Activated T-cell treated with anti-CD3 and anti-CD28 coated beads for 1 hour (primary cell): ENCODE results near the gene PRKAR1A.

ENCODE experiments used
- DNase-seq: peaks from one replicate; pipeline ENCODE4 v3.0.0-alpha.2; 2020; ENCODE audit warnings: low read depth

PRKAR1A gene

DNA sequence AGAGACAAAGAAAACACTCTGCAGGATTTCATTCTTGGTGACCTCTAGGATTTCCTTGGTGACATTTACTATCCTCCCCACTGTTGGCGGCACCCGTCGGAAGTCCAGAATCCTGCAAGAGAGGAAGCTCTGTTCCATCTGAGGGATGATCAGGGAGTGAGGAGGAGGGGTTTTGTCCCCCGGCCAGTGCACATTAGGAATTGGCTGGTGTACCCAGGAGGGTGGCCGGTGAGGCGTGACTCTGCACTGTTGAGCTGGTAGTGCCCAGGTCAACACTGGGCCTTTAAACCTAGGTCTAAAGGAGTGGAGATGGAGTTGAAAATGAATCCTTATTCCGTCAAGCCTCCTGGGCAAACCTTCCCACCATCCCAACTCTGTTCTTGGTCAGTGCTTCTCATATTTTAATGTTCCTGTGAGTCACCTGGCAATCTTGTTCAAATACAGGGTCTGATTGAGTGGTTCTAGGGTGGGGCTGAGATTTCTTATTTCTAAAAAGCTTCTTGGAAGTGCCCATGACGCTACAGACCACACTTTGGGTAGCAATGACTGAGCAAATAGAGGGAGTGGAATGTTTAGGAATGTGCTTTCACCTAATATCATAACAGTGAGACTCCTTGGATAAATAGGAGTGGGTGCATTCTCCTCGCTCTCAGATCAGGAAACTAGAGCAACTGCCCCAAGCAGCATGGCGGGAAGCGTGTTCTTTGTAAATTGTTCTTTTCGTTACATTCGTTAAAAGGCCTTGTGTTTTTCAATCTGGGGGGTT lies 30.7 kb downstream of the PRKAR1A start:
- DNase-seq: no peak

DNA sequence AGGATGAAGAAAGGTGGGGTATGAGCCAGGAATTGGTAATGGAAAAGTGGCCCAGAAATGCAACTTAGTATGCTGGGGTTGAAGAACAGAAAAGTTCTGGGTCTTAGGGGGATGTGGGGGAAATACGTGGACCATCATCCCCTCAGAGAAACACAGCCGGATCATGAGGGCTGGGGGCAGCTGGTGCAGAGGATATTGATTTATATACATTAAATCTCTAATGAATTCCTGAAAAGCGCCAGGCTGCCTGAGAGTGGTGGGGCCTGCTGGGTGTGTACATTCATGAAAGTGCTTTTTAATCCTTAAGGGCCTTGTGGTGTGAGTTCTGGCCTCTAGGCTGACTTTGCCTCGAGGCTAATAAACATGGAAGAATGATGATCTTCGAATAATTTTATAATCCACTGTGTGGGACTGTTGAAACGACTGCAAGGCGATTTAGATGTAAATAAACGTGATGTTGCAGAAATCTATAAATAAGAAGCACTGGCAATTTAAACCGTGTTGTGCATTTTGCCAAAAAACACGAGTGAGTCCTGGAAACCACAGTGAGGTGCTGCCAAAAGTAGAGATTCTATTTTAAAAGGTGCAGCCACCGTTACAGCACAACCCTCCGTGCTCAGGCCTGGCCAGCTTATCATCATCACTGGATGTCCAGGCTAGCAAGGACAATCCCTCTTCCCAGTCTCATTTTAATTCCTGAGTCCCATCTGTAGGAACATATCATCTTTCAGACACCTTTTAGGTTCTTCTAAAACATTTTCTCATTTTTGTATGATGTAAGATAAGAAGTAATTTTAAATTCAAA lies 32.1 kb downstream of the PRKAR1A start:
- DNase-seq: no peak

DNA sequence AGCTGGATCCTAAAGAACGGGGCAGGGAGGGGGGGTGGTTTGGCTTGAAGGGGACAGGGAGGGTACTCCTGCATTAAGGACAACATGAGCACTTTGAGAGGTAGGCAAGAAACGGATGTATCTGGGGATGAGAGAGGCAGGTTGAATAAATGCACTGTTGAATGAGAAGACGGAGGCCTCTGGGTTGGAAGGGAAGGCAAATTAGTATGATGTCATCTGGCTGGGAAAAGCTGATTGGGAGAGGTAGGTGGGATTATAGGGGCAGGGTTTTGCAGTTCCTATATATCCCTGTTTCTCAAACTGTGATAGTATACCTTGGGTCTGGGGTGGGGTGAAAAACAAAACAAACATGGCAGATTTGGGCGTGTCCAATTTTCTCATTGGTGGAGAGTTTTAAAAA lies 44.3 kb downstream of the PRKAR1A start:
- DNase-seq: no peak

DNA sequence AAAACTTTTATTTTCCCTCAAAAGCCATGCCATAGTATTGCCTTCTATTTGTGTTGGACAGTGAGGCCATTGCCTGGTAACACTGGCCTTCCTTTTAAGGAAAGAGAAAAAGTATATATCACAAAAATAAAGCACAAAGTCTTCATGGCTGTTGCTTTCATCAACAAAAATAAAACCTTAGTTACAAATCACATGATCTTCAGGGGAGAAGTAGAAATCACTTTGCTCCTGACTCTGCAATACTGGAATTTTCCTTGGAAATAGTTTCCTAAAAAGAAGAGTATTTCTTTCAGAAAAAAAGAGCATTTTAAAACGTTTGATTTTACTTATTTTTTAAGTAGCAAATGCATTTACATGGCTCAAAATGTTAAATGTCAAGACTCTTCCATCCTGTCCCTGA lies 47.1 kb downstream of the PRKAR1A start:
- no peak for DNase-seq

DNA sequence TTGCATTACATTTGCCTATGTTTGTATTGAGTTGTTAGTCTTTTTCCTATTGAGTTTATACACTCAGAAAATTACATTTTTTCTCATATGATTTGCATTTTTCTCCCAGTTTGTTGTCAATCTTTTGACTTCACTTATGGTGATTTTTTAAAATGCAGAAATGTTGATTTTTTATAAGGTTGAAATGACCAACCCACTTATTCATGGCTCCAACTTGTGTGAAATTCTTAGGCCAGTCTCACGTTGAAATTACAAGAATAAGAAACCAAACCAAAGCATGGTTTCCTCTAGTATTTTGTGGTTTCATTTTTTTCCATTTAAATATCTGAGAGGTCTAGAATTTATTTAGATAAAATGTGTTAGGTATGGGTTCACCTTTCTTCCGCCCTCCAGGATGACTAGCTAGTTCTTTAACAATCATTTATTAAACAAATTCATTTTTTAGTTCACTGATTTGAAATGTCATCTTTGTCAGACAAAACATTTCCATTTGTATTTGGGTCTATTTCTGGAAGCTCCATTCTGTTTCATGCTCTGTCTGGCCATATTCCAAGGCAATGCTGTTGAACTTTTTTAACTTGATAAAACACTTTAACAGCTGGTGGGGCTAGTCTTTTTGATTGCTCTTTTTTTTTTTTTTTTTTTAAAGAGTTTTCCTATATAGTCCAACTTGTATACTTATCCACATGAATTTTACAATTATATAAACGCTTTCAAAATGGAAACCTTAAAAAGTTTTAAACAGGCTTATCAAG lies 48.9 kb downstream of the PRKAR1A start:
- DNase-seq: no peak

DNA sequence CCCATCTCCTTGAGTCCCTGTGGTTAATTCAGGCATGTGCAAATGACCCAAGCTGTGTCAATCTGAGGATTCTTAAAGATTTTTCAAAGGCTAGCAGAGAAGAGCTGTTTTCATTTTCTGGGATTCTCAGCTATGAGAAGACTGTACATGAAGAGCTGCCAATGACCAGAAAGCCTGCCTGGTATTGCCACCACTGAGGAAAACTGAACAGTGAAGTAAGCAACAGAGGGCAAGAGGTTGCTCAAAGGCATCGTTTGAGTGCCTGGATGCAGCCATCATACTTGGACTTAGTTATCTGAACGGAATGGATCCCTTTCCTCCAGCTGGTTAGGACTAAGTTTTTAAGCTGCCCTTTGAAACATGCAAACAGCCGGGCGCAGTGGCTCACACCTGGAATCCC lies 50.5 kb downstream of the PRKAR1A start:
- DNase-seq: no peak

DNA sequence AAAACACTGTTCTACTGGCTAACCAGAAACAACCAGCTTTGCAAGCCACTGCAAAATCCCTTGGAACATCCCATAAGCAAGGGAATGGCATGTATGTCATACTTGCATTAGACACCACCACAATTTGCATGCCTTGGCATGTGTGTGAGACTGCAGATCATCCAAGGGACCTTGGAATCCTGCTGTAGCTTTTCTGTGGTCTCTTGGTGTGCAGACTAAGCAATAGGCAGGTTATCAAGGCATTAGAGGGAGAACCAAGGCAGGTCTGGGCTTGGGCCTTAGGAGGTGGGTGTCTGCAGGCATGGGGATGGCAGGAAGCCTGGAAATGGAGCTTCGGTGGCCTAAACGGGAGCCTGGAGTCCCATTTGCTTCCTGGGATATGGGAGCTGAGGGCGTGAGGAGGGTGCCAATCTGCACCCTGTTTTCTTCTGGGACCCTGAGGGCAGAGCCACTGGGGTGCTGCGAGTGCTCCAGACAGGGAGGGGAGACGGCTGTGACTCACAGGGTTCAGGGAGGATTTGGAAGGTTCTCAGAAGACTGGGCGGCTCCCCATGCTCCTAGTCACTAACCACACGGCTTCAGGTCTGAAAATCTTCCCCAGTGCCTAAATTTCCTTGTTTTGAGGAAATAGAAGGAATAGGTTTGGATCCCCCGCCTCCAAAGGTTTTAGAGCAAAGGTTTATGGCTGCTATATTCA lies 52.3 kb downstream of the PRKAR1A start:
- no peak for DNase-seq

DNA sequence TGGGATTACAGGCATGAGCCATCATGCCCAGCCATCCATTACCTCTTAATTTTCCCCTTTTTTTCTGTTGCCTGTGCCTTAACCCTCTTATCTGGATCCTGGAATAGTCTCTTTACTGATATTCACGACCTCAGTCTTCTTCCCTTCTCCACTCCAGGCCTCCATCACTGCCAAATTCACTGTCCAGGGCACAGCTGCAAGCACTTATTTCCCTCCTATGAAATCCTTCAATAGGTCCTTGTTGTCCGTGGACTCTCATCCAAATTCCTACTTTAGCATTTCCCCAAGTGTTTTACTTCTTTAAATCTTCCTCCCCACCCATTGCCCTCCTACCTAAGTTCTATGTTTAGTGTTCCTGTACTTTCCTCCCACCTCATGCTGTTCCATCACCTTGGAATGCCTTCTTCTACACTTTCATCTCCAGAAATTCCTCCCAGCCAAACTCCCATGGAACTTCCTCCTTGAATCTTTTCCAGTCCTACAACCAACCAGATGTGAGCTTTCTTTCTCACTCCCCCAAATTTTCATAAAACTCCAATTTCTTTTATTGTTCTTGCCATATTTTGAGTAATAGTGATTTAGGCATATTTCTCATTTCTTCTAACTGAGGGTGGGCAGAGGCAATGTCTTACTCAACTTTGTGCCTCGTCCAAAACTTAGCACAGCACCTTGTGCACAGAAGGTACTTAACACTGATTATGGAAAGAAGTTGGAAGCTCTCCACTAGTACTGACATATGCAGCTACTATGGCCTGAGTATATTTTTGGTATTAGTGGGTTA lies 53.6 kb downstream of the PRKAR1A start:
- DNase-seq: no peak

DNA sequence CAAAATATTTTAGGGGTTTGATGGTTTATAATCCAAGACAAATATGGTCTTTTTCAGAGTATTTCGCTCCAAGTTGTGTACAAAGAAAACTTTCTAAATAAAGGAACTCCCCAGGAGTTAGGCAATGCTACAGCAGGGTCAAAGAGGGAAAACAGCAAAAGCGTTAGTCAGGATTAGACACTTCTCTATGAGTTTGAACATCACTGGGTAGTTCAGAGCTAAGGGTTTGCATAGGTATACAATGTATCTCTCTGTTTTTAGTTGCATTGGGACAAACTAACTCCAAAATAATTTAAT lies 54.2 kb downstream of the PRKAR1A start:
- no peak for DNase-seq

DNA sequence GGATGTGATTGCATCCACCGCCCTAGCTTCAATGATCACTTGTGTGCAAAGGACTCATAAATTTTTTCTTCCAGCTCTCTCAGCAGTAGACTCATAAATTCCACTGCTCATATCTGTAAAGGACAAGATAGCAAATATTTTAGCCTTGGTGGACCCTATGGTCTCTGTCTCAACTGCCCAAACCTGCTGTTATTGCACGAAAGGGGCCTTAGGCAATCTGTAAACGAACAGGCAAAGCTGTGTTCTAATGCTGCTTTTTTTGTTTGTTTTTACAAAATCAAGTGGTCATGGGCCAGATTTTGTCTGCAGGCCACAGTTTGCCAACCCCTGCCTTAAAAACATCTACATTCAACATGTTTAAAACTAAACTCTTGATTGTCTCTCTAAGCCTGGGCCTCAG lies 54.8 kb downstream of the PRKAR1A start:
- no peak for DNase-seq

DNA sequence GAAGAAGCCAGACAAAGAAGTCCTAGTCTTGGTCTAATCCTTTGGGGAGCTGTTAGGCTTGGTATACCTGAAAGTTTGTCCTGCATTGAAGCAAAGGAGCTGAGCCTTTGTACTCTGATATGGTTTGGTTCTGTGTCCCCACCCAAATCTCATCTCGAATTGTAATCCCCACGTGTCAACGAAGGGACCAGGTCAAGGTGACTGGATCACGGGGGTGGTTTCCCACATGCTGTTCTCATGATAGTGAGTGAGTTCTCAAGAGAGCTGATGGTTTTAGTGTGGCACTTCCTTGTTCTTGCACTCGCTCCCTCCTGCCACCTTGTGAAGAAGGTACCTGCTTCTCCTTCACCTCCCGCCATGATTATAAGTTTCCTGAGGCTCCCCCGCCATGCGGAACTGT lies 55.4 kb downstream of the PRKAR1A start:
- no peak for DNase-seq

DNA sequence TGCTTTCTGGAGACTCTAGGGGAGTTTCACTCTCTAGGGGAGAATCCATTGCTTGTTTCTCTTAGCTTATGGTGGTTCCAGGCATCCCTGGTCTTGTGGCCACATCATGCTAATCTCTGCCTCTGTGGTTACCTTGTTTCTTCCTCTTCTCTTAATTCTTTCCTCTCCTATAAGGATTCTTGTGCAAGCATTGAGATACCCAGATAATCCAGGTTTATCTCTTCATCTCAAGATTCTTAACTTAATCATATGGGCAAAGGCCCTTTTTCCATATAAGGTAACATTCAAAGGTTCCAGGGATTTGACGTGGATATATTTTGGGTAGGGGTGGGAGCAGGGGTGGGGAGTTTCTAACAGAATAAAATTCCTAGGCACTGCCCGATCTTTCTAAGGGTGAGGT lies 56.4 kb downstream of the PRKAR1A start:
- DNase-seq: no peak

DNA sequence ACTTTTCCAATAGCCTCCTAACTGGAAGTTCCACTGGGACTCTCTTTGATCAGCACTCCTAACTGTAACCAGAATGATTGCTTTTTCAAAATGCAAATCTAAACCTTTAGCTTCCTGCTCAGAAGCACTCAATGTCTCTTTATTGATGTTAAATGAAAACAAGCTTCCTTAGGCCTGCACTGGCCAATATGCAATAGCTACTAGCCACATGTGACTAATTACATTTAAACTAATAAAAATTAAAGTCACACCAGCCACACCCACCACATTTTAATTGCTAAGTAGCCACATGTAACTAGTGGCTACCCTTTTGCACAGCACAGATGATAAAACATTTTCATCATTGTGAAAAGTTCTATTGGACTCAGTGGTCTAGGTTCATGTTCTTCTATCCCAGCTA lies 57.1 kb downstream of the PRKAR1A start:
- DNase-seq: no peak

DNA sequence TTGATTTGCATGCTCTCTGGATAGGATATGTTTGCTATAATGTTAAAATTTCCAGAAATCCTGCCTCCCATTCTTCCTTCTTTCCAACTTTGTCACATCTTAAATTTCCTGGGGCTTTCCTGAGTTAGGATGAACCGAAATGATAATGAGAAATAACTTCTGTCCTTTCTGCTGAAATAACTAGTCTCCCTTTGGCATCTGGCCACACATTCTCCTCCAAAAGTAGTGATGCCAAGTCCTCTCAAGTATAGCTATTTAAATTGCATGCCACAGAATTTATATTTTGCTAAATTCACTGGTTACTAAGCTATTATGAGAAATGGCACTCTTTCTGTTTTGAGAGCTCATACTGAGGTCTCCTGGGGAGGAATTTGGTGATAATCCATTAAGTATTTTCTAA lies 58.3 kb downstream of the PRKAR1A start:
- DNase-seq: no peak

DNA sequence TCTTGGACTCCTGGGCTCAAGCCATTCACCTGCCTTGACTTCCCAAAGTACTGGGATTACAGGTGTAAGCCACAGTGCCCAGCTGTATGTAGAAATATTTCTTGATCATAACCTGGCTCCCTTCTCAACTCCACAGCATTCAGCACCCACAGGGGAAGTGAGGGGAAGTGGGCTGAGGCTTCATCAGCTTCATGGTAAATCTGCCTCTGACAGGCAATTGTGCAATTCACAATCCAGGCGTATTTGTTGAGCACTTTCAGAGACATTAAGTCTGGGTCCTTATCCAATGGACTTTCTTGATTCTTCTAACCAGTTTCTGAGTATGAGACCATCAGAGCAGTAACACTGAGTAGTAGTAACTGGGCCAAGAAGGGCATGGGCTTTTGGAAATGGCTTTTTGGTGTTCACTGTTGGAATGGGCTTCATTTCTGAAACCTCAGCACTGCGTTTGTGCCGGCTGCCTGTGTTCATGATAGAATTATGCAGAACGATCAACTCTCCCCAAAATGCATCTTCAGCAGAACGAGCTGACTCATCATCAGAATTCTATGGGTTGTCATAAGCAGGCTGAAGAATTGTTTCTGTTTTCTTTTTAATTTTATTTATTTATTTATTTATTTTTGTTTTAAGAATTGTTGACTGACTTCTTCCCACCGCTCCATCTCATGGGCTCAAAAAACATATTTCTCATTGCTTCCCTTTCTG lies 60.1 kb downstream of the PRKAR1A start:
- DNase-seq: no peak

DNA sequence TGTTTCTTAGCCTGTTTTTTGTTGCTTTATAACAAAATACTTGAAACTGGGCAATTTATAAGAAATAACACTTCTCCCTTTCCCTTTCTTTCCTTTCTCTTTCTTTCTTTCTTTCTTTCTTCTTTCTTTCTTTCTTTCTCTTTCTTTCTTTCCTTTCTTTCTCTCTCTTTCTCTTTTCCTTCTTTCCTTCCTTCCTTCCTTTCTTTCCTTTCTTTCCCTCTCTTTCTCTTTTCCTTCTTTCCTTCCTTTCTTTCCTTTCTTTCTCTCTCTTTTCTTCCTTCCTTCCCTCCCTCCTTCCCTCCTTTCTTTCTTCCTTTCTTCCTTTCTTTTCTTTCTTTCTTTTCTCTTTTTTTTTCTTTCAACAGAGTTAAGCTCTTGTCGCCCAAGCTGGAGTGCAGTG lies 61.1 kb downstream of the PRKAR1A start:
- no peak for DNase-seq

DNA sequence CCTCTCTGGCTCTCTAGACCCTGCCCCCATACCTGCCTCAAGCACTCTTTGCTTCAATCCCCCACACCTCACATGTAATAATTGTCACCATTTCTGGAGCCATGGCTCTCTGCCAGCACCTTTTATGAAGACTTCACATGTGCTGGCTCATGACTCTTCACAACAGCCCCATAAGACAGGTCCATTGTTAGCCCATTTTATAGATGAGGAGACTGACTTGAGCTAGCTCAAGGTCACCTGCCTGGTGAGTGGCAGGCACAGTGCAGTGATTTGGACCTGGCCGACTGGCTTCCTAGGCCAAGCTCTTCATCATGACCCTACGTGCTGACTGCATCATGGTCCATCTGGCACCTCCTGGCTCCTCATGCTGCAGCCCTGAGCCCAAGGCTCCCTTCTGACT lies 63.9 kb downstream of the PRKAR1A start:
- DNase-seq: no peak

DNA sequence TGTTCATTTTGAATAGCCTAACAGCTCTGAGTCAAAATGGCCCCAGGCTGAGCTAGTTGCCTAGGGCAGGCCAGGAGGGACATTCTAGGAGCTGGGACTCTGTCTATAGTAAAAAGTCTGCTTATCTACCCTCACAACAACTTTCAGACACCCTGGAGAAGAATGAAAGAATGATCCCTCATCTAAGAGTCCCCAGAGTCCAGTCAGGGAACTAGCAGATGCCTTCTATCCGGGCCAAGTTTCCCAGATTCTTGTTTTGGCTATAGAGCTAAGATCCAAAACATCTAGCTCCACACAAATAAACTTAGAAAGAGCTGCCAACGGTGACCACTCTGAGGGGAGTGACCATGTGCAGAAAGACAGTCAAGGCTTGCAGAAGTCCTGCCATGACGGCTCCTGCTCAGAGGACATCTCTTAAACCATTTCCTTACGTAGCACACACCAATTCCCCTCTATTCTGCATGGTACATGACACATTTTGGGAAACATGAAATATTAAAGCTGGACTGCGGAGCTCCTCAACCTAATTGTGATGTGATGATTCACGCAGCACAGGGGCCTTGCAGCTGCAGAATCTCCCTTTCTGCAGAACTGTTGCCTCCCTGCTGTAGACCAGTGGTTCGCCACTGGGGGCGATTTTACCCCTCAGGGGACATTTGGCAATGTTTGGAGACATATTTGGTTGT lies 64.7 kb downstream of the PRKAR1A start:
- no peak for DNase-seq

DNA sequence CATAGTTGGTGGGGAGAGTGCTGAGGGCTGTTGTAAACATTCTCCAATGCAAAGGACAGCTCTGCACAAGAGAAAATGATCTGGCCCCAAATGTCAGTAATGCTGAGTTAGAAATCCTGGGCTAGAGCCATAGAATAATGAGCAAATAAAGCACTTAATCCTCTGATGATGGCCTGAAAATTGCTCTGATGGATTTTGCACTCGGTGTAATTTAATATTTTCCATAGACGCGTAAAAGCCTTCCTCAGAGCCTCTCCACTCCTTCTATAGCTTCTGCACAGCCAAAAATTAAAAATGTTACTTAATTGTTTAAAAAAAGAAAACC lies 65.2 kb downstream of the PRKAR1A start:
- DNase-seq: no peak

DNA sequence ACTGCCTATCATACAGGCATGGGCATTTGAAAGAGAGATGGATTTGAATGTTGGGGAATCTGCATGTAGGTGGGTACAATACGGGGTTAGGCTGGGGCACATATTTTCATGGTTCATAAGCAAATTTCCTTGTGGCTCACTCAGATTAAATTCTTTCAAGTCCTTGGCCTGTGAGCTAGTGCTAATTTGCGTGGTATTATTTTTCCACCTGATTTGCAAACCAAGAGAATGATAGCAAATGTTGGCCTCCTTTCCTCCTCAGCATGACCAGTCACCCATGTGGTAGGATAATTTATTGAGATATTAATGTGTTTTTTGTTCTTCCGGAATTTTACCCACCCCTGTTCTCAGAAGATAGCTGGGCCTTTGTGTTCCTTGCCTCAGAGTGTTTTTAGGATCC lies 66.0 kb downstream of the PRKAR1A start:
- no peak for DNase-seq
